22Rv1 (cell line): ENCODE results near the gene TSPYL2.

ENCODE experiments used
- ZFX ChIP-seq: fragments of 450-650 bp; IDR thresholded peaks from 2 replicates; pipeline ENCODE4 v1.6.1; 2017; ENCODE audit warnings: antibody characterized with exemption, borderline replicate concordance
- TF ChIP-seq, protein P1 (sequence below): fragments of 450-650 bp; IDR thresholded peaks from 2 replicates; pipeline ENCODE4 v1.5.1; 2017; ENCODE audit warnings: mild to moderate bottlenecking

DNA sequence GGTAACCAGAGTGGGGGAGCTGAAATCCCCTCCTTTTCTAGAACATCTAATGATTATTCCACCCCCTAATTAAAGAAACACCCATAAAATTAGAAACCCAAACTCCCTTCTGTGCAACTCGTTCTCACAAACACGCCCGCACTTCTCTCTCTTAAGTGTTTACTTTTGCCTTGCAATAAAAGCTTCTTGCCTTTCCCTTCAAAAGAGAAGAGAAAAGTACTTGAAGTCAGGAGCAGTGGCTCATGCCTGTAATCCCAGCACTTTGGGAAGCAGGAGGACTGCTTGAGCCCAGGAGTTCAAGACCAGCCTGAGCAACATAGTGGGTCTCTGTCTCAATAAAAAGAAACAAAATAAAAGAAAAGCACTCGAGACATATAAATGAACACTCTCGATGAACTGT lies 37.2 kb upstream of the TSPYL2 start:
- TF ChIP-seq, protein P1, sequence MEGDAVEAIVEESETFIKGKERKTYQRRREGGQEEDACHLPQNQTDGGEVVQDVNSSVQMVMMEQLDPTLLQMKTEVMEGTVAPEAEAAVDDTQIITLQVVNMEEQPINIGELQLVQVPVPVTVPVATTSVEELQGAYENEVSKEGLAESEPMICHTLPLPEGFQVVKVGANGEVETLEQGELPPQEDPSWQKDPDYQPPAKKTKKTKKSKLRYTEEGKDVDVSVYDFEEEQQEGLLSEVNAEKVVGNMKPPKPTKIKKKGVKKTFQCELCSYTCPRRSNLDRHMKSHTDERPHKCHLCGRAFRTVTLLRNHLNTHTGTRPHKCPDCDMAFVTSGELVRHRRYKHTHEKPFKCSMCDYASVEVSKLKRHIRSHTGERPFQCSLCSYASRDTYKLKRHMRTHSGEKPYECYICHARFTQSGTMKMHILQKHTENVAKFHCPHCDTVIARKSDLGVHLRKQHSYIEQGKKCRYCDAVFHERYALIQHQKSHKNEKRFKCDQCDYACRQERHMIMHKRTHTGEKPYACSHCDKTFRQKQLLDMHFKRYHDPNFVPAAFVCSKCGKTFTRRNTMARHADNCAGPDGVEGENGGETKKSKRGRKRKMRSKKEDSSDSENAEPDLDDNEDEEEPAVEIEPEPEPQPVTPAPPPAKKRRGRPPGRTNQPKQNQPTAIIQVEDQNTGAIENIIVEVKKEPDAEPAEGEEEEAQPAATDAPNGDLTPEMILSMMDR = no peak
- no peak for TF ChIP-seq ZFX
